Neural progenitor cell (in vitro differentiated cells): ENCODE data around the gene ZC3H10. TPM values are rescaled to one million over a fixed set of nuclear protein-coding genes. Genes with fewer than 3 reads are reported as not detected.

Experiments used
- DNase-seq: peaks from one replicate; pipeline ENCODE4 v3.0.0-alpha.2; 2016; ENCODE audit warnings: low spot score
- H2AFZ ChIP-seq: fragments of 200-600 bp; sonication (generic); replicated peaks from 2 replicates; pipeline ENCODE4 v1.6.1; 2016; ENCODE audit warnings: antibody characterized with exemption
- H3F3A ChIP-seq: fragments of 200-600 bp; sonication (generic); 2 replicates; pipeline ENCODE4 v1.6.1; 2016; ENCODE audit warnings: antibody characterized with exemption, low read depth
- H3K27ac ChIP-seq: fragments of 200-600 bp; sonication (generic); 2 replicates; pipeline ENCODE4 v1.5.1; 2016; ENCODE audit warnings: mild to moderate bottlenecking
- H3K27me3 ChIP-seq: fragments of 200-600 bp; sonication (generic); 2 replicates; pipeline ENCODE4 v1.6.1; 2016; ENCODE audit warnings: mild to moderate bottlenecking, moderate library complexity
- H3K36me3 ChIP-seq: fragments of 200-600 bp; sonication (generic); 2 replicates; pipeline ENCODE4 v1.5.1; 2016
- H3K4me1 ChIP-seq: fragments of 200-600 bp; sonication (generic); 2 replicates; pipeline ENCODE4 v1.6.1; 2016; ENCODE audit warnings: mixed run types
- H3K4me2 ChIP-seq: fragments of 200-600 bp; sonication (generic); 2 replicates; pipeline ENCODE4 v1.6.1; 2016
- H3K4me3 ChIP-seq: fragments of 200-600 bp; sonication (generic); 2 replicates; pipeline ENCODE4 v1.5.1; 2016
- H3K79me2 ChIP-seq: fragments of 200-600 bp; sonication (generic); 2 replicates; pipeline ENCODE4 v1.6.1; 2016; ENCODE audit warnings: low read depth
- H3K9ac ChIP-seq: fragments of 200-600 bp; sonication (generic); 2 replicates; pipeline ENCODE4 v1.6.1; 2016
- H3K9me3 ChIP-seq: fragments of 200-600 bp; sonication (generic); 2 replicates; pipeline ENCODE4 v1.5.1; 2016; ENCODE audit warnings: low read depth
- H4K20me1 ChIP-seq: fragments of 200-600 bp; sonication (generic); 2 replicates; pipeline ENCODE4 v1.6.1; 2016; ENCODE audit warnings: low read depth
- H3K27ac Mint-ChIP-seq: 3 replicates; pipeline ENCODE4 v1.8.0; 2021; ENCODE audit warnings: mixed read lengths
- H3K27me3 Mint-ChIP-seq: 2 replicates; pipeline ENCODE4 v1.8.0; 2022; ENCODE audit warnings: low read depth, mild to moderate bottlenecking, inconsistent platforms, moderate library complexity, mixed read lengths; ENCODE audit not compliant: insufficient read depth
- H3K36me3 Mint-ChIP-seq: 3 replicates; pipeline ENCODE4 v1.8.0; 2021; ENCODE audit warnings: mixed read lengths
- H3K4me1 Mint-ChIP-seq: 3 replicates; pipeline ENCODE4 v1.8.0; 2021; ENCODE audit warnings: mixed read lengths
- H3K4me3 Mint-ChIP-seq: 3 replicates; pipeline ENCODE4 v1.8.0; 2021; ENCODE audit warnings: mild to moderate bottlenecking, moderate library complexity, mixed read lengths
- H3K9me3 Mint-ChIP-seq: 3 replicates; pipeline ENCODE4 v1.8.0; 2020; ENCODE audit warnings: mixed read lengths
- CTCF ChIP-seq: fragments of 200-600 bp; sonication (generic); IDR thresholded peaks from 2 replicates; pipeline ENCODE4 v1.5.1; 2017; ENCODE audit warnings: antibody characterized with exemption, mild to moderate bottlenecking
- EZH2 ChIP-seq: fragments of 200-600 bp; sonication (generic); IDR thresholded peaks from 2 replicates; pipeline ENCODE4 v1.6.1; 2017; ENCODE audit warnings: antibody characterized with exemption, mild to moderate bottlenecking, moderate library complexity
- EZH2phosphoT487 ChIP-seq: fragments of 200-600 bp; sonication (generic); IDR thresholded peaks from 2 replicates; pipeline ENCODE4 v1.6.1; 2017; ENCODE audit warnings: antibody characterized with exemption
- total RNA-seq: library from RNA; depleted of rRNA; stranded (reverse); fragments of >200 nt; gene quantifications from 2 replicates; pipeline ENCODE4 v1.2.3, GENCODE V29; 2015; ENCODE audit warnings: low replicate concordance

Gene ZC3H10
- total RNA-seq, 1 donor from 2014 or later = 10.8 TPM

DNA sequence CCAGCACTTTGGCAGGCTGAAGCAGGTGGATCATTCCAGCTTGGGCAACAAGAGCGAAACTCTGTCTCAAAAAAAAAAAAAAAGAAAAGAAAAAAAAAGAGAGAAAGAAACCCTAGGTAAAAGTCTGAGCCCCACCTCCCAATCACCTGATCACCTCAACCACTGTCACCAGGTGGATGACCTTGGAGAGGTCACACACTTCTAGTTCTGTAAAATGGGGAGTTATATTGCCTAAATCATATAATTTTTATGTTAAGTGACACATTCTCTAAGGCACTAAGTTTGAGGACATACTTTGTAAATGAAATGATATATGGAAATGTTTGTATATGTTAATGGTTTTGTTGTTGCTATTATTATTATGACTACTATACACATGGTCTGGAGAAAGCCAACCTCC lies 39.6 kb upstream of the ZC3H10 start:
- DNase-seq = no peak
- peaks cover 25% of the 10 kb centered on the region for H3K27me3 ChIP-seq
- H3K4me3 ChIP-seq = no peak overlapping the region
- H3K79me2 ChIP-seq = no peaks in the 10 kb centered on the region
- peak overlapping the region; percentile 83 for H3K4me3 Mint-ChIP-seq
- H3K4me2 ChIP-seq = peak overlapping the region; percentile 98
- no peak overlapping the region for H3K27ac ChIP-seq
- peaks cover 22% of the 10 kb centered on the region for H3K27me3 Mint-ChIP-seq
- H3K4me1 Mint-ChIP-seq = peaks cover 8% of the 10 kb centered on the region
- H3K9ac ChIP-seq = no peak overlapping the region
- H3K27ac Mint-ChIP-seq = peak overlapping the region; percentile 66
- TF ChIP-seq EZH2phosphoT487 (no peak), EZH2 (no peak), CTCF (no peak)
- H2AFZ ChIP-seq = no peak overlapping the region
- no peaks in the 10 kb centered on the region for H3K9me3 ChIP-seq
- H3K9me3 Mint-ChIP-seq = peaks cover 6% of the 10 kb centered on the region
- H4K20me1 ChIP-seq = no peaks in the 10 kb centered on the region
- H3K36me3 Mint-ChIP-seq = no peaks in the 10 kb centered on the region
- no peaks in the 10 kb centered on the region for H3K36me3 ChIP-seq
- H3F3A ChIP-seq = peaks cover 27% of the 10 kb centered on the region
- peaks cover 16% of the 10 kb centered on the region for H3K4me1 ChIP-seq

- Mint-ChIP-seq H3K4me3 (peak overlapping the region; percentile 89), H3K27me3 (peaks cover 23% of the 10 kb centered on the region), H3K9me3 (peaks cover 6% of the 10 kb centered on the region), H3K27ac (peak overlapping the region; percentile 66), H3K4me1 (peaks cover 8% of the 10 kb centered on the region), H3K36me3 (no peaks in the 10 kb centered on the region)
- H3K4me3 ChIP-seq = peak overlapping the region; percentile 75
- peaks cover 27% of the 10 kb centered on the region for H3F3A ChIP-seq
- peak; percentile 92 for DNase-seq
- H3K9me3 ChIP-seq = no peaks in the 10 kb centered on the region
- TF ChIP-seq CTCF = peak; percentile 64
- no peak for TF ChIP-seq EZH2phosphoT487
- peaks cover 16% of the 10 kb centered on the region for H3K4me1 ChIP-seq
- H3K36me3 ChIP-seq = no peaks in the 10 kb centered on the region
- H3K27ac ChIP-seq = no peak overlapping the region
- peaks cover 25% of the 10 kb centered on the region for H3K27me3 ChIP-seq
- no peaks in the 10 kb centered on the region for H3K79me2 ChIP-seq
- no peak overlapping the region for H3K9ac ChIP-seq
- H4K20me1 ChIP-seq = no peaks in the 10 kb centered on the region
- H3K4me2 ChIP-seq = peak overlapping the region; percentile 98
- H2AFZ ChIP-seq = peak overlapping the region; percentile 98
These were observed 38.9 kb upstream of the ZC3H10 start for GRCh38 chr12:56078931-56079722.

DNA sequence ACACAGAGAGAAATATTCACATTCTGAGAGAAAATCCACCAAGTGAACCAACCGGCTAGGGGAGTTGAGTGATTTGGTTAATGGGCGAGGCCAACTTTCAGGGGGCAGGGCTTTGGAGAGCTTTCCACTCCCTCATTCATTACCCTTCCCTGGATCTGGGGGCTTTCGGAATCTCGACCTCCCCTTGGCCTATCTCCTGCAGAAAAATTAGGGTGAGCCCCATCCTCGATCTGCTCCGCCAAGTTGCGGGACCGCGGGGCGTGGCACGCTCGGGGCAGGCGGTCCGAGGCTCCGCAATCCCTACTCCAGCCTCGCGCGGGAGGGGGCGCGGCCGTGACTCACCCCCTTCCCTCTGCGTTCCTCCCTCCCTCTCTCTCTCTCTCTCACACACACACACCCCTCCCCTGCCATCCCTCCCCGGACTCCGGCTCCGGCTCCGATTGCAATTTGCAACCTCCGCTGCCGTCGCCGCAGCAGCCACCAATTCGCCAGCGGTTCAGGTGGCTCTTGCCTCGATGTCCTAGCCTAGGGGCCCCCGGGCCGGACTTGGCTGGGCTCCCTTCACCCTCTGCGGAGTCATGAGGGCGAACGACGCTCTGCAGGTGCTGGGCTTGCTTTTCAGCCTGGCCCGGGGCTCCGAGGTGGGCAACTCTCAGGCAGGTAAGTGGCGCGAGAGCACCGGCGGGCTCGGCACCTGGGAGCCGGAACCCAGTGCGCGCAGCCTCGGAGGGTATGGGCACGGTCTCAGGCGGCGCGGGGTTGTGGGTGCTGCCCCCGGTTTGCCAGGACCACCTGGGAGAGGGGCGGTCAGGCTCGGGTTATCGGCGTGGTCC lies 38.1 kb upstream of the ZC3H10 start, which contains the start of gene ERBB3:
TSS of gene ERBB3 (plus strand) at position 443 of the 833 bp plus-strand sequence. CDS start at position 579, 136 bp downstream.
- Histone ChIP-seq H3K79me2 (no peaks in the 10 kb centered on the region), H3F3A (peaks cover 27% of the 10 kb centered on the region), H3K9ac (no peak within 1 kb of the TSS), H2AFZ (peak within 1 kb of the TSS; percentile 98), H3K27me3 (peaks cover 25% of the 10 kb centered on the region), H3K4me1 (peaks cover 16% of the 10 kb centered on the region), H3K36me3 (no peaks in the 10 kb centered on the region), H3K9me3 (no peaks in the 10 kb centered on the region), H4K20me1 (no peaks in the 10 kb centered on the region), H3K27ac (no peak within 1 kb of the TSS), H3K4me3 (peak within 1 kb of the TSS; percentile 75), H3K4me2 (peak within 1 kb of the TSS; percentile 98)
- Mint-ChIP-seq H3K4me1 (peaks cover 8% of the 10 kb centered on the region), H3K36me3 (no peaks in the 10 kb centered on the region), H3K9me3 (peaks cover 6% of the 10 kb centered on the region), H3K27ac (no peak within 1 kb of the TSS), H3K4me3 (peak within 1 kb of the TSS; percentile 89), H3K27me3 (peaks cover 23% of the 10 kb centered on the region)
- DNase-seq = peak; percentile 78
- TF ChIP-seq EZH2 = peak; percentile 25
- peak; percentile 58 for TF ChIP-seq EZH2phosphoT487
- no peak for TF ChIP-seq CTCF
